Measurements from ENCODE around the gene PPP1R13L.

The PPP1R13L gene

GRCh38 chr19:45380107-45380506, 24.8 kb downstream of the PPP1R13L start:
- no peaks in the 10 kb centered on the region for H3K9me3 ChIP-seq (ENCODE audit: low read length)
- H3K4me1 ChIP-seq (ENCODE audit: insufficient read depth, low read length) = no peaks in the 10 kb centered on the region
- no peak overlapping the region for H3K27ac ChIP-seq (ENCODE audit: low read depth, low read length)
- H3K27me3 ChIP-seq (ENCODE audit: control insufficient read depth in 1 of 2, insufficient read depth in 2 of 2, low read length in 2 of 2) = peaks cover 4 to 5% of the 10 kb centered on the region in 2 donors
- H3K36me3 ChIP-seq (ENCODE audit: insufficient read depth, low read length) = no peaks in the 10 kb centered on the region
- no peak overlapping the region for H3K4me3 ChIP-seq (ENCODE audit: low read depth in 1 of 2, low read length in 2 of 2)
- no peak overlapping the region for H3K9ac ChIP-seq (ENCODE audit: low read length)

- no peaks in the 10 kb centered on the region for H3K4me1 ChIP-seq (ENCODE audit: insufficient read depth, low read length)
- H3K9ac ChIP-seq (ENCODE audit: low read length) = no peak overlapping the region
- H3K27ac ChIP-seq (ENCODE audit: low read depth, low read length) = no peak overlapping the region
- no peaks in the 10 kb centered on the region for H3K36me3 ChIP-seq (ENCODE audit: insufficient read depth, low read length)
- H3K4me3 ChIP-seq (ENCODE audit: low read depth in 1 of 2, low read length in 2 of 2) = no peak overlapping the region
- no peaks in the 10 kb centered on the region for H3K27me3 ChIP-seq (ENCODE audit: control insufficient read depth in 1 of 2, insufficient read depth in 2 of 2, low read length in 2 of 2)
- H3K9me3 ChIP-seq (ENCODE audit: low read length) = no peaks in the 10 kb centered on the region
Observed at GRCh38 chr19:45376045-45376724, 28.7 kb downstream of the PPP1R13L start.

GRCh38 chr19:45370410-45371204, 34.3 kb downstream of the PPP1R13L start, which contains the start of gene ERCC2:
TSS of gene ERCC2 (minus strand) at chr19:45370573. CDS start at chr19:45370540, 33 bp downstream.
- H3K9me3 ChIP-seq (ENCODE audit: low read length) = no peaks in the 10 kb centered on the region
- peak within 1 kb of the TSS; percentile 65 to 80 for H3K4me3 ChIP-seq (ENCODE audit: low read depth in 1 of 2, low read length in 2 of 2)
- no peak within 1 kb of the TSS for H3K9ac ChIP-seq (ENCODE audit: low read length)
- no peaks in the 10 kb centered on the region for H3K27me3 ChIP-seq (ENCODE audit: control insufficient read depth in 1 of 2, insufficient read depth in 2 of 2, low read length in 2 of 2)
- H3K4me1 ChIP-seq (ENCODE audit: insufficient read depth, low read length) = peaks cover 4% of the 10 kb centered on the region
- H3K36me3 ChIP-seq (ENCODE audit: insufficient read depth, low read length) = no peaks in the 10 kb centered on the region
- H3K27ac ChIP-seq (ENCODE audit: low read depth, low read length) = peak within 1 kb of the TSS; percentile 39

- H3K9me3 ChIP-seq (ENCODE audit: low read length) = no peaks in the 10 kb centered on the region
- H3K9ac ChIP-seq (ENCODE audit: low read length) = no peak overlapping the region
Observed at GRCh38 chr19:45368737-45369340, 36.0 kb downstream of the PPP1R13L start.

GRCh38 chr19:45368127-45368526, 36.7 kb downstream of the PPP1R13L start:
- Histone ChIP-seq H3K36me3 (ENCODE audit: insufficient read depth, low read length) (no peaks in the 10 kb centered on the region), H3K4me3 (ENCODE audit: low read depth in 1 of 2, low read length in 2 of 2) (no peak overlapping the region), H3K9ac (ENCODE audit: low read length) (no peak overlapping the region), H3K27ac (ENCODE audit: low read depth, low read length) (no peak overlapping the region), H3K27me3 (ENCODE audit: control insufficient read depth in 1 of 2, insufficient read depth in 2 of 2, low read length in 2 of 2) (no peaks in the 10 kb centered on the region), H3K9me3 (ENCODE audit: low read length) (no peaks in the 10 kb centered on the region), H3K4me1 (ENCODE audit: insufficient read depth, low read length) (peaks cover 4% of the 10 kb centered on the region)

More at GRCh38 chr19:45368737-45369340, 36.0 kb downstream of the PPP1R13L start:
- Histone ChIP-seq H3K4me3 (ENCODE audit: low read depth in 1 of 2, low read length in 2 of 2) (no peak overlapping the region), H3K36me3 (ENCODE audit: insufficient read depth, low read length) (no peaks in the 10 kb centered on the region), H3K27me3 (ENCODE audit: control insufficient read depth in 1 of 2, insufficient read depth in 2 of 2, low read length in 2 of 2) (no peaks in the 10 kb centered on the region), H3K27ac (ENCODE audit: low read depth, low read length) (no peak overlapping the region), H3K4me1 (ENCODE audit: insufficient read depth, low read length) (peaks cover 4% of the 10 kb centered on the region)

- H3K36me3 ChIP-seq (ENCODE audit: insufficient read depth, low read length) = no peaks in the 10 kb centered on the region
- H3K27me3 ChIP-seq (ENCODE audit: control insufficient read depth in 1 of 2, insufficient read depth in 2 of 2, low read length in 2 of 2) = no peaks in the 10 kb centered on the region
Observed at GRCh38 chr19:45364696-45365095, 40.2 kb downstream of the PPP1R13L start.

GRCh38 chr19:45363861-45364459, 40.9 kb downstream of the PPP1R13L start:
- no peak overlapping the region for H3K9ac ChIP-seq (ENCODE audit: low read length)
- H3K4me1 ChIP-seq (ENCODE audit: insufficient read depth, low read length) = no peaks in the 10 kb centered on the region
- H3K36me3 ChIP-seq (ENCODE audit: insufficient read depth, low read length) = peaks cover under 1% of the 10 kb centered on the region
- no peaks in the 10 kb centered on the region for H3K27me3 ChIP-seq (ENCODE audit: control insufficient read depth in 1 of 2, insufficient read depth in 2 of 2, low read length in 2 of 2)
- H3K27ac ChIP-seq (ENCODE audit: low read depth, low read length) = no peak overlapping the region
- H3K4me3 ChIP-seq (ENCODE audit: low read depth in 1 of 2, low read length in 2 of 2) = no peak overlapping the region
- no peaks in the 10 kb centered on the region for H3K9me3 ChIP-seq (ENCODE audit: low read length)

More at GRCh38 chr19:45364696-45365095, 40.2 kb downstream of the PPP1R13L start:
- H3K9me3 ChIP-seq (ENCODE audit: low read length) = no peaks in the 10 kb centered on the region
- peaks cover 3% of the 10 kb centered on the region for H3K4me1 ChIP-seq (ENCODE audit: insufficient read depth, low read length)
- no peak overlapping the region for H3K27ac ChIP-seq (ENCODE audit: low read depth, low read length)
- H3K4me3 ChIP-seq (ENCODE audit: low read depth in 1 of 2, low read length in 2 of 2) = no peak overlapping the region
- no peak overlapping the region for H3K9ac ChIP-seq (ENCODE audit: low read length)

- H3K36me3 ChIP-seq (ENCODE audit: insufficient read depth, low read length) = peaks cover 4% of the 10 kb centered on the region
- no peak overlapping the region for H3K27ac ChIP-seq (ENCODE audit: low read depth, low read length)
- H3K4me1 ChIP-seq (ENCODE audit: insufficient read depth, low read length) = no peaks in the 10 kb centered on the region
- H3K9ac ChIP-seq (ENCODE audit: low read length) = no peak overlapping the region
- H3K9me3 ChIP-seq (ENCODE audit: low read length) = no peaks in the 10 kb centered on the region
- no peak overlapping the region for H3K4me3 ChIP-seq (ENCODE audit: low read depth in 1 of 2, low read length in 2 of 2)
- H3K27me3 ChIP-seq (ENCODE audit: control insufficient read depth in 1 of 2, insufficient read depth in 2 of 2, low read length in 2 of 2) = no peaks in the 10 kb centered on the region
Observed at GRCh38 chr19:45362291-45362690, 42.6 kb downstream of the PPP1R13L start.

- Histone ChIP-seq H3K27me3 (ENCODE audit: control insufficient read depth in 1 of 2, insufficient read depth in 2 of 2, low read length in 2 of 2) (no peaks in the 10 kb centered on the region), H3K4me1 (ENCODE audit: insufficient read depth, low read length) (no peaks in the 10 kb centered on the region), H3K36me3 (ENCODE audit: insufficient read depth, low read length) (peaks cover 4% of the 10 kb centered on the region), H3K4me3 (ENCODE audit: low read depth in 1 of 2, low read length in 2 of 2) (no peak overlapping the region), H3K9ac (ENCODE audit: low read length) (no peak overlapping the region), H3K27ac (ENCODE audit: low read depth, low read length) (no peak overlapping the region), H3K9me3 (ENCODE audit: low read length) (no peaks in the 10 kb centered on the region)
Observed at GRCh38 chr19:45361608-45362007, 43.3 kb downstream of the PPP1R13L start.

GRCh38 chr19:45358213-45358792, 46.6 kb downstream of the PPP1R13L start:
- Histone ChIP-seq H3K27me3 (ENCODE audit: control insufficient read depth in 1 of 2, insufficient read depth in 2 of 2, low read length in 2 of 2) (no peaks in the 10 kb centered on the region), H3K9ac (ENCODE audit: low read length) (no peak overlapping the region), H3K4me3 (ENCODE audit: low read depth in 1 of 2, low read length in 2 of 2) (no peak overlapping the region), H3K9me3 (ENCODE audit: low read length) (no peaks in the 10 kb centered on the region), H3K27ac (ENCODE audit: low read depth, low read length) (no peak overlapping the region), H3K36me3 (ENCODE audit: insufficient read depth, low read length) (peaks cover 4% of the 10 kb centered on the region), H3K4me1 (ENCODE audit: insufficient read depth, low read length) (no peaks in the 10 kb centered on the region)

- H3K27ac ChIP-seq (ENCODE audit: low read depth, low read length) = no peak overlapping the region
- H3K27me3 ChIP-seq (ENCODE audit: control insufficient read depth in 1 of 2, insufficient read depth in 2 of 2, low read length in 2 of 2) = no peaks in the 10 kb centered on the region
- peaks cover 4% of the 10 kb centered on the region for H3K36me3 ChIP-seq (ENCODE audit: insufficient read depth, low read length)
- H3K9ac ChIP-seq (ENCODE audit: low read length) = no peak overlapping the region
- no peaks in the 10 kb centered on the region for H3K4me1 ChIP-seq (ENCODE audit: insufficient read depth, low read length)
- H3K9me3 ChIP-seq (ENCODE audit: low read length) = no peaks in the 10 kb centered on the region
- no peak overlapping the region for H3K4me3 ChIP-seq (ENCODE audit: low read depth in 1 of 2, low read length in 2 of 2)
Observed at GRCh38 chr19:45357445-45357783, 47.5 kb downstream of the PPP1R13L start.

All from muscle layer of colon (tissue), 2 donors.